PC-3 (cell line): ENCODE data around the gene KAZN. TPM values are rescaled to one million over a fixed set of nuclear protein-coding genes. Genes with fewer than 3 reads are reported as not detected.

ENCODE experiments used
- ATAC-seq: fragments of 200-7000 bp; cut with Tn5 transposase; 2 replicates; pipeline ENCODE4 v1.9.1; 2020; ENCODE audit warnings: mild to moderate bottlenecking, moderate library complexity
- BruUV-seq: library from RNA; stranded (reverse); fragments of 400-500 nt; replicated peaks from 2 replicates; lab custom pipeline; 2021; lab: Mats Ljungman, UMichigan
- CTCF ChIA-PET: fragments of 300-600 bp; sonication (Branson Sonifier 250); formaldehyde crosslinking; loops from one replicate; lab custom pipeline; 2022; ENCODE audit warnings: antibody characterized with exemption; lab: Charles Lee
- POLR2A ChIA-PET: fragments of 300-600 bp; sonication (Branson Sonifier 250); formaldehyde crosslinking; loops from one replicate; lab custom pipeline; 2022; ENCODE audit warnings: antibody characterized with exemption; ENCODE audit not compliant: unreplicated experiment; lab: Charles Lee
- DNase-seq: peaks from one replicate; pipeline ENCODE4 v3.0.0-alpha.2; 2015
- H2AFZ ChIP-seq: fragments of 300-600 bp; sonication (generic); 2 replicates; pipeline ENCODE4 v1.6.0; 2016; ENCODE audit warnings: antibody characterized with exemption, low read length
- H3F3A ChIP-seq: fragments of 300-600 bp; sonication (generic); one replicate; pipeline ENCODE4 v1.6.0; 2017; ENCODE audit warnings: antibody characterized with exemption, low read length, control low read depth, mild to moderate bottlenecking; ENCODE audit not compliant: unreplicated experiment
- H3K27ac ChIP-seq: fragments of 300-600 bp; sonication (generic); 2 replicates; pipeline ENCODE4 v1.5.1; 2016; ENCODE audit warnings: mild to moderate bottlenecking, low read length
- H3K27me3 ChIP-seq: fragments of 300-600 bp; sonication (generic); 2 replicates; pipeline ENCODE4 v1.6.1; 2016; ENCODE audit warnings: low read length, mixed read lengths
- H3K36me3 ChIP-seq: fragments of 300-600 bp; sonication (generic); 2 replicates; pipeline ENCODE4 v1.6.1; 2016; ENCODE audit warnings: low read depth, mixed run types, low read length, mixed read lengths
- H3K4me1 ChIP-seq: fragments of 300-600 bp; sonication (generic); 2 replicates; pipeline ENCODE4 v1.5.1; 2016; ENCODE audit warnings: low read length; ENCODE audit not compliant: insufficient read depth
- H3K4me2 ChIP-seq: fragments of 300-600 bp; sonication (generic); 2 replicates; pipeline ENCODE4 v1.6.0; 2016; ENCODE audit warnings: low read length
- H3K4me3 ChIP-seq: fragments of 300-600 bp; sonication (generic); 2 replicates; pipeline ENCODE4 v1.5.1; 2016; ENCODE audit warnings: mild to moderate bottlenecking, low read length, mixed read lengths
- H3K79me2 ChIP-seq: fragments of 300-600 bp; sonication (generic); 2 replicates; pipeline ENCODE4 v1.6.1; 2017; ENCODE audit warnings: low read length, mixed read lengths
- H3K9ac ChIP-seq: fragments of 300-600 bp; sonication (generic); 2 replicates; pipeline ENCODE4 v1.6.0; 2016; ENCODE audit warnings: mild to moderate bottlenecking, low read length
- H3K9me2 ChIP-seq: fragments of 300-600 bp; sonication (generic); replicated peaks from 2 replicates; pipeline ENCODE4 v1.6.1; 2016; ENCODE audit warnings: mixed run types, low read length, mixed read lengths
- H3K9me3 ChIP-seq: fragments of 300-600 bp; sonication (generic); 2 replicates; pipeline ENCODE4 v1.6.1; 2016; ENCODE audit warnings: low read length, mixed read lengths
- H4K20me1 ChIP-seq: fragments of 300-600 bp; sonication (generic); 2 replicates; pipeline ENCODE4 v1.6.1; 2016; ENCODE audit warnings: low read length, mixed read lengths
- CTCF ChIP-seq: fragments of 300-600 bp; sonication (generic); conservative IDR thresholded peaks from 2 replicates; pipeline ENCODE4 v1.5.1; 2017; ENCODE audit warnings: antibody characterized with exemption, low read depth, mild to moderate bottlenecking, low read length
- EZH2 ChIP-seq: fragments of 300-600 bp; sonication (generic); IDR thresholded peaks from one replicate; pipeline ENCODE4 v1.6.1; 2017; ENCODE audit warnings: antibody characterized with exemption, mild to moderate bottlenecking, low read length; ENCODE audit not compliant: unreplicated experiment
- EZH2phosphoT487 ChIP-seq: fragments of 300-600 bp; sonication (generic); IDR thresholded peaks from 2 replicates; pipeline ENCODE4 v1.6.1; 2018; ENCODE audit warnings: mild to moderate bottlenecking, antibody characterized with exemption, low read length, borderline replicate concordance
- intact Hi-C: fragments of 100-400 bp; cut with micrococcal nuclease; formaldehyde crosslinking; loops from 2 replicates; pipeline ENCODE4 v1.9.0; 2023
- total RNA-seq: library from RNA; depleted of rRNA; stranded (reverse); fragments of >200 nt; gene quantifications from 2 replicates; pipeline ENCODE4 v1.2.3, GENCODE V29; 2014

Gene KAZN
- total RNA-seq, 1 experiment from 2014 or later: 2.0 TPM

- intact Hi-C loops: no loop called here
- POLR2A ChIA-PET: no interaction called here
- Histone ChIP-seq H3K4me3 (no peak overlapping the region), H2AFZ (no peak overlapping the region), H3K36me3 (no peaks in the 10 kb centered on the region), H3K27me3 (no peaks in the 10 kb centered on the region), H3K79me2 (no peaks in the 10 kb centered on the region), H3K9me2 (no peaks in the 10 kb centered on the region), H3K9me3 (no peaks in the 10 kb centered on the region), H3F3A (no peaks in the 10 kb centered on the region), H3K4me1 (peaks cover 24% of the 10 kb centered on the region), H3K4me2 (no peak overlapping the region), H3K27ac (no peak overlapping the region), H4K20me1 (no peaks in the 10 kb centered on the region), H3K9ac (no peak overlapping the region)
- BruUV-seq: no TSS peak
- CTCF ChIA-PET: no interaction called here
- ATAC-seq (no peak), DNase-seq (no peak)
- no peak for TF ChIP-seq CTCF
- TF ChIP-seq EZH2: no peak
- TF ChIP-seq EZH2phosphoT487: no peak
Measured at GRCh38 chr1:14745001-14745720, 146.7 kb downstream of the KAZN start.

- POLR2A ChIA-PET: no interaction called here
- Histone ChIP-seq H2AFZ (no peak overlapping the region), H3K4me2 (no peak overlapping the region), H3K36me3 (no peaks in the 10 kb centered on the region), H3K27ac (no peak overlapping the region), H3K4me3 (no peak overlapping the region), H3K4me1 (peaks cover 23% of the 10 kb centered on the region), H3K9me2 (no peaks in the 10 kb centered on the region), H3K9me3 (no peaks in the 10 kb centered on the region), H3K27me3 (no peaks in the 10 kb centered on the region), H3K79me2 (no peaks in the 10 kb centered on the region), H3F3A (no peaks in the 10 kb centered on the region), H4K20me1 (no peaks in the 10 kb centered on the region), H3K9ac (no peak overlapping the region)
- no TSS peak for BruUV-seq
- DNase-seq (no peak), ATAC-seq (no peak)
- CTCF ChIA-PET: no interaction called here
- intact Hi-C loops: no loop called here
- TF ChIP-seq EZH2phosphoT487 (no peak), EZH2 (no peak), CTCF (no peak)
Measured at GRCh38 chr1:14745789-14746188, 147.3 kb downstream of the KAZN start.

- Histone ChIP-seq H2AFZ (no peak overlapping the region), H4K20me1 (no peaks in the 10 kb centered on the region), H3K9ac (no peak overlapping the region), H3K4me2 (no peak overlapping the region), H3K9me2 (no peaks in the 10 kb centered on the region), H3K36me3 (no peaks in the 10 kb centered on the region), H3F3A (no peaks in the 10 kb centered on the region), H3K27ac (no peak overlapping the region), H3K4me1 (peaks cover 17% of the 10 kb centered on the region), H3K4me3 (no peak overlapping the region), H3K9me3 (no peaks in the 10 kb centered on the region), H3K27me3 (no peaks in the 10 kb centered on the region), H3K79me2 (no peaks in the 10 kb centered on the region)
- ChIA-PET CTCF (no interaction called here), POLR2A (no interaction called here)
- BruUV-seq: no TSS peak
- intact Hi-C loops: no loop called here
- ATAC-seq: no peak
- TF ChIP-seq EZH2 (no peak), EZH2phosphoT487 (no peak)
- DNase-seq: no peak
Measured at GRCh38 chr1:14746393-14746792, 147.9 kb downstream of the KAZN start.
